HL-60 (cell line): ENCODE results near the gene EYA4.

Source experiments
- CTCF ChIP-seq: IDR thresholded peaks from one replicate; pipeline ENCODE4 v1.5.1; 2011; ENCODE audit warnings: low read length, control low read depth, inconsistent platforms; ENCODE audit not compliant: insufficient read depth
- REST ChIP-seq: IDR thresholded peaks from 2 replicates; pipeline ENCODE4 v1.6.1; 2012; ENCODE audit warnings: low read depth; ENCODE audit not compliant: insufficient replicate concordance

- TF ChIP-seq CTCF (no peak), REST (no peak)
Observed at GRCh38 chr6:133314947-133315346, 73.8 kb downstream of the EYA4 start.
